ENCODE measurements around the gene STX1A.
A peak's percentile ranks its signal among the peaks of the same experiment; 100 is the strongest.
"Not testable (repeated sequence)": the region's sequence is repeated elsewhere in the genome, so short reads cannot be mapped to it uniquely, and the experiment has no call there.

STX1A gene

GRCh38 chr7:73680501-73680900 is 39.0 kb downstream of the STX1A start:
- no peak for DNase-seq

DNA sequence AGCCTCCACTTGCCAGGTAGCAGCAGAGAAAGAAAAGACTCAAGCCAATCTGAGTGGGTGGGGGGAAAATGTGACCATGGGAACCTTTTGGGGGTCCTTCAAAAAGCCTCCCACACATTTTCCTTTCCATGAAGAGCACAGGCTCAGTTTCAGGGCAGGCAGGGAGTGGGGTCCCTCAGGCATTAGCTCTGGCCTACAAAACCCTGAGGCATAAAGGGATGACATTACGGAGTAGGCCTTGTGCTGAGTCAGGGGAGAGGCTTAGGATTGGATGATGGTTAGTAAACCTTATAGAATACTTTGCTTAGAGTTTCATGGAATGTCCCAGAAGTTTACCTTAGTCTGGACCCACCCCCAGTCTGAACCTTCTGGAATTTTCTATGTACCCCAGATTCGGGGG is 39.8 kb downstream of the STX1A start:
- DNase-seq = no peak

DNA sequence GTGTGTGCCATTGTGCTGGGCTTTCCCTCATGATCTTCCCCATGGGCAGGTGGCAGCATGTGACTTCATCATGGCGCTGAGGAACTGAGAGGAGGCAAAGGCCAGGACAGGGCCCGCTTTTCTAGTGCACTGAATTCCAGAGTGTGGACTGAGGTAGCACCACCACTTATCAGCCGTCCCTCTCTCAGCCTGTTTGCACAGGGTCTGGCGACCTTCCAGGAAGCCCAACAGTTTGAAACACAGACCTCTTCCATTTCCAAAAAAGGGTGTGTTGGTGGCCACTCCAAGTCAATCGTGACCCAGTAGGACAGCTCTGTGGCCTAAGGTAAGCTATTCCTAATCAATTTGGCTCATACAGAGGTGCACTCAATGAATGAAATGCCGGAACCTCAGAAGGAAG is 40.6 kb downstream of the STX1A start:
- DNase-seq = no peak

GRCh38 chr7:73676062-73676461 is 43.4 kb downstream of the STX1A start:
- not testable (repeated sequence) for DNase-seq

GRCh38 chr7:73674468-73675124 is 44.9 kb downstream of the STX1A start:
- DNase-seq = no peak

- DNase-seq = no peak
These were observed 47.5 kb downstream of the STX1A start for GRCh38 chr7:73671857-73672445.

DNA sequence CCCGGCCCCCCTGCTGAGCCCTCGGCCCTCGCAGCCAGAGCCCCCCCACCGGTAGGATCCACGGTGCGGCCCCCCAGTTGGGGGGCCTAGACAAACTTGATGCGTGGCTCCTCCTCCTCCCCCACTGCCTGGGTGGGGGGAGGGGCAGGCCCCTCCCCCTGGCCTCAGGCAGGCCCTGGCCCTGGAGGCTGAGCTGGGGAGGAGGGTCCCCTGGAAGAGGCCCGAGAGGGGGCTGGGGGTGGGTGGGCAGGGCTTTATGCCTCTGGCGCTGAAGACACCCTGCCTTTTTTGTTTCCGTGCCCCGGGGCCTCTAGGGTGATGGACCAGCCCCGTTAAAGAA is 48.2 kb downstream of the STX1A start:
- no peak for DNase-seq

DNA sequence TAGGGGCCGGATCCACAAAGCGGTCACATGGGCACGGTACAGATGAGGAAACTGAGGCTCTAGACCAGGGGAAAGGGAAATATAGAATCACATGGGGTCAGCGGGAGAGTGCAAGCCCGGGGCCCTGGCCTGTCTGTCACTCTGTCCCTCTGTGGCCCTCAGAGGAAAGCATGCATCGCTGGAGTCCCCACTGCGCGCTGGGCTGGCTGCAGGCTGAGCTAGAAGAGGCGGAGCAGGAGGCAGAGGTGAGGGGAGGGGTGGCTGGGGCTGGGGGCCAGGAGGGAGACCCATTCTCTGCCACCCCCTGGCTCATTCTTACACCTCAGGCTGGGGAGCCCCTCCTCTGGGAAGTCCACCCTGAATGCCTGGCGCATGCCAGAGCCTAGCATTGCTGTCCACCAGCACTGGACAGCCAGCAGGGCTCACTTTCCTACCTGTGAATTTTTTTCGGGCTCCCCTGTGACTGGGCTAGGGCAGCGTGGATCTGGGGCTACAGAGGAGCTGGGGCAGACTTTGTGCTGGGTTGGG is 49.5 kb downstream of the STX1A start:
- DNase-seq = no peak

GRCh38 chr7:73669288-73669701 is 50.2 kb downstream of the STX1A start:
- no peak for DNase-seq

GRCh38 chr7:73668886-73669230 is 50.6 kb downstream of the STX1A start:
- DNase-seq = no peak

DNA sequence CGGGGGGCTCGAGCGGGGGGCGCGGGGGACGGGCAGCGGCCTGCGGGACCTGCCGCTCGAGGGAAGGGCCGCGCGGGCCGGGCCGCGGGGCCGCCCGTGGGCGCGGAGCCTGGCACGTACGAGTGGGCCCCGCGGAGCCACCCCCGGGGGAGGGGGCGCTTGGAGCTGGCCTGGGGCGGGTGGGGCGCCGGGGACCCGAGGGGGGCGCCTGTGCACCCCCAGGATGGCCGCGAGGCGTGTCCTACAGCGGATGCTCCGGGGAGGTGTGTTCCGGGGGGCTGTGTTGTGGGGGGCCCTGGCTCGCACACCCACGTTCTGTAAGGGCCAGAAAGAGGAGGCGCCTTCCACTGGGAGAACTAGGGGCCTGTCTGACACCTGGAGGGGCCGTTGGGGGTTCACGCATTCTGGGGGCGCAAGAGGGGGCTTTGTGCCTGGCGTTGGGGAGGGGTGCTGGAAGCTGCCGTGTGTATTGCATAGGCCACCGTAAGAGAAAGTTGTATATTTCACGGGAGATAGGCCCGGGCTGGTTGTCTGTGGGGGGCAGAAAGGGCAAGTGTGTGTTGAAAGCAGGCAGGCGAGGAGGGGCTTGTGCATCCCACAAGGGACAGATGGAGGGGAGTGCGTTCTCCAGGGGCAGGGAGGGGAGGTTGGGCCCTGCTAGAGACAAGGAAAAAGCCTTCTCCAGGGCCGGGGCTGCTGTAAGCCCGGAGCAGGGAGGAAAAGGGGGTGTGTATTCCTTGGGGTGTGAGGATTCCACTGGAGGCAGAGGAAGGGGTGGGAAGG is 51.2 kb downstream of the STX1A start:
- peak; percentile 12 for DNase-seq

DNA sequence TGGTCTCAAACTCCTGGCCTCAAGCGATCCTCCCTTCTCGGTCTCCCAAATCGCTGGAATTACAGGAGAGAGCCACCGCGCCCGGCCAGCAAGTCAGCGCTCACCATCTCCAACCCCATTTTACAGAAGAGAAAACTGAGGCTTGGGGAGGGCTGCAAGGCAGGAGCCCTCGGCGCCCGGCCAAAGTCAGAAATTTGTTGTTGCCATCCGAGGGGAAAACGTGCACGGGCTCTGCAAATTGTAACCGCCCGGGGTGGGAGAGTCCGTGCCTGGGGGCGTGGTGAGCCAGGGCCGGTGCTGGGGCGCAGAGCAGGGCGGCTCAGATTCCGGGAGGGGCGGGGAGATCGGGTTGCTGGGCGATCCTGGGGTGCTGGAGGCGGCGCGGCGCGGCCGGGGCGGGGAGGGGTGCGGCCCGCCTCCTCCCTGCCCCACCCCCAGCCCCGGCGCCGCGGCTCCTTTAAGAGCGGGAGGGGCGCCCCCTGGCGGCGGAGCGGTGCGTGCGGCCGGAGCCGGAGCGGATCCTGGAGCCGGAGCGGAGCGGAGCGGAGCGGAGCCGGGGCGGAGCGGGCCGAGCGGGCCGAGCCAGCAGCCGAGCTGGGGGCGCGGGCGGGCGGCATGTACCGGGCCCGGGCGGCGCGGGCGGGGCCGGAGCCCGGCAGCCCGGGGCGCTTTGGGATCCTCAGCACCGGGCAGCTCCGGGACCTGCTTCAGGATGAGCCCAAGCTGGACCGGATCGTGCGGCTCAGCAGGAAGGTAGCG is 51.9 kb downstream of the STX1A start, which contains the start of gene VPS37D:
TSS of gene VPS37D (plus strand) at position 488 of the 759 bp plus-strand sequence. CDS start at position 616, 128 bp downstream.
- DNase-seq = peak; percentile 86

DNA sequence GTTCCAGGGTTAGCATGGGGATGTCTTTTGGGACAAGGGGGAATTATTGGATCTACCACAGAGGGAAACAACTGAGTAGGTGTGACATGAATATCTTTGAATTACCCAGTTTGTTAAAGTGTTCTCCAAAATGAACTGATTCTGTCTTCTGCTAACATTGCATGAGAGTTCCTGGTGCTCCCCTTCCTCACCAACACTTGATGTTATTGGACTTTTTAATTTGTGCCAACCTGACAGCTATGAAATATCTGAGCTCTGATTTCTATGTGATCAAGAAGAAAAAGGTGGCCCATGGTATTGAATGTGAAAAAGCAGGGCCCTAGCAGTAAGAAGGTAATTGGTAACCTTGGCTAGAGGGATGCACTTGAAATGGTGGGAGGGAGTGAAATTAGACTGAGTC is 56.4 kb downstream of the STX1A start:
- DNase-seq = no peak

GRCh38 chr7:73660594-73660993 is 58.9 kb downstream of the STX1A start:
- not testable (repeated sequence) for DNase-seq

- no peak for DNase-seq
These were observed 59.5 kb downstream of the STX1A start for GRCh38 chr7:73659983-73660382.

GRCh38 chr7:73655309-73655708 is 64.2 kb downstream of the STX1A start:
- DNase-seq = not testable (repeated sequence)

DNA sequence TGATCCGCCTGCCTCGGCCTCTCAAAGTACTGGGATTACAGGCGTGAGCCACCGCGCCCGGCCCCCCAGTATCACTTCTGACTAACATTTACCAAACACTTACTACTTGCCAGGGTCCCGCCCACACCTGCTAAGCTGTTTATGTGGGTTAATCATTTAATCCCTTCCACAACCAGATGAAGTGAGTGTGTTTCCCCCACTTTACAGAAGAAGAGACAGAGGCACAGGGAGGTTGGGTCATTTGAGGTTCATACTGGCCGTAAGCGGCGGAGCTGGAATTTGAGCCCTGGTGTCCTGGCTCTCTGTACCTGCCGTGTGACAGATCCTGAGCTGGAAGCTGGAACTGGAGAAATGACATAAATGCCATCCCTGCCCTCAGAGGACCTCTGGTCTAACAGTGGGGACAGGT is 66.9 kb downstream of the STX1A start:
- DNase-seq = no peak

GRCh38 chr7:73650524-73650923 is 68.9 kb downstream of the STX1A start:
- no peak for DNase-seq

GRCh38 chr7:73649576-73649975 is 69.9 kb downstream of the STX1A start:
- no peak for DNase-seq
